Measurements from ENCODE around the gene DPP10.
"Not testable (repeated sequence)": the region's sequence is repeated elsewhere in the genome, so short reads cannot be mapped to it uniquely, and the experiment has no call there.

The DPP10 gene

DNA sequence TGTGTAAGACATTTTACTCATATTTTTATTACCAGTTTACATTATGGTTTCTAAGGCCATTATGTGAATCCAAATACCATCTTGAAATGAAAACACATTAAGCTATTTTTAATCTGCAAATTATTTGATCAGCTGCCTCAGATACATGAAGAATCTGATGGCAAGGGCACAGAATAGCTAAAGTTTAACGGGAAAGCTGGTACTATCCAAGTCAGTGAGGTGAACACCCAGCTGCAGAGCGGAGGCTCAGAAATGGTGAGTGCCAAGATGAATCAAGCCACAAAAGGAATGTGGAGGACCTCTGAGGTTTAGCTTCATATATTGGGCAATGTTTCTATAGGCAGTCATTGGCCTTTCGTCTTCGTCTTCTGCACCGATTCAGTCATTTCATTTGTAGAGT is 75.1 kb downstream of the DPP10 start:
- H3K27me3 ChIP-seq (ENCODE audit: low read depth, low read length): no peaks in the 10 kb centered on the region
- H3K27ac ChIP-seq (ENCODE audit: low read length): no peak overlapping the region
- H3K9me3 ChIP-seq (ENCODE audit: control insufficient read depth in 1 of 2, low read length in 2 of 2): no peaks in the 10 kb centered on the region
- no peaks in the 10 kb centered on the region for H3K4me1 ChIP-seq (ENCODE audit: control insufficient read depth in 1 of 2, insufficient read depth in 2 of 2, low read length in 2 of 2)
- H3K36me3 ChIP-seq (ENCODE audit: control insufficient read depth in 1 of 2, insufficient read depth in 2 of 2, low read length in 2 of 2): no peaks in the 10 kb centered on the region
- no peak overlapping the region for H3K4me3 ChIP-seq (ENCODE audit: low read depth in 1 of 2, low read length in 2 of 2)

DNA sequence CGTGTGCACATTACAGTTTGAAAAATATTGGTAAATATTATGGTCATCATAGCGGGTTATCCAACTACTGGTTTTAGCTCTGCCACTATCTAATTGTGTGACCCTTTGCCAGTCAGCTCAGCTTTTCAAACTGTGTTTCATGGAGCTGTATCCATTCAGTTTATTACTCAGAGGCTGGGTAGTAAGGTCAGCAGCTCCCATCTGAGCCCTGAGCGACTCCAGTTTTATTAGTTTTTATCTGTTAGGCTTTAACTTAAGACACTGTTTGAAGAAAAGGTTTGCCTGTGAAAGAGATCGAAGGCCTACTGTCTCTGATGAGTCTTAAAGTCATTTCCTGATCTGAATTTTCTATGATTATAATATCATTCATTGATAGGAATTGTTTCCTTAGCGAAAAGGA is 76.3 kb downstream of the DPP10 start:
- Histone ChIP-seq H3K9me3 (ENCODE audit: control insufficient read depth in 1 of 2, low read length in 2 of 2) (no peaks in the 10 kb centered on the region), H3K27ac (ENCODE audit: low read length) (no peak overlapping the region), H3K4me1 (ENCODE audit: control insufficient read depth in 1 of 2, insufficient read depth in 2 of 2, low read length in 2 of 2) (no peaks in the 10 kb centered on the region), H3K27me3 (ENCODE audit: low read depth, low read length) (no peaks in the 10 kb centered on the region), H3K36me3 (ENCODE audit: control insufficient read depth in 1 of 2, insufficient read depth in 2 of 2, low read length in 2 of 2) (no peaks in the 10 kb centered on the region), H3K4me3 (ENCODE audit: low read depth in 1 of 2, low read length in 2 of 2) (no peak overlapping the region)

DNA sequence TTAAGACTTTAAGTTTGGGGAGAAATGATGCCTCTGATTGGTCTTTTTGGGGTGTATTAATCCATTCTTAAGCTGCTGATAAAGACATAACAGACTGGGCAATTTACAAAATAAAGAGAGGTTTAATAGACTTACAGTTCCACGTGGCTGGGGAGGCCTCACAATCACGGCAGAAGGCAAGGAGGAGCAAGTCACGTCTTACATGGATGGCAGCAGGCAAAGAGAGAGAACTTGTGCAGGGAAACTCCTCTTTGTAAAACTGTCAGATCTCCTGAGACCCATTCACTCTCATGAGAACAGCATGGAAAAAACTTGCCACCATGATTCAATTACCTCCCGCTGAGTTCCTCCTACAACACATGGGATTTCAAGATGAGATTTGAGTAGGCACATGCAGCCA is 80.2 kb downstream of the DPP10 start:
- H3K9me3 ChIP-seq (ENCODE audit: control insufficient read depth in 1 of 2, low read length in 2 of 2); H3K27ac ChIP-seq (ENCODE audit: low read length); H3K4me1 ChIP-seq (ENCODE audit: control insufficient read depth in 1 of 2, insufficient read depth in 2 of 2, low read length in 2 of 2); H3K27me3 ChIP-seq (ENCODE audit: low read depth, low read length); H3K36me3 ChIP-seq (ENCODE audit: control insufficient read depth in 1 of 2, insufficient read depth in 2 of 2, low read length in 2 of 2); H3K4me3 ChIP-seq (ENCODE audit: low read depth in 1 of 2, low read length in 2 of 2): not testable (repeated sequence)

DNA sequence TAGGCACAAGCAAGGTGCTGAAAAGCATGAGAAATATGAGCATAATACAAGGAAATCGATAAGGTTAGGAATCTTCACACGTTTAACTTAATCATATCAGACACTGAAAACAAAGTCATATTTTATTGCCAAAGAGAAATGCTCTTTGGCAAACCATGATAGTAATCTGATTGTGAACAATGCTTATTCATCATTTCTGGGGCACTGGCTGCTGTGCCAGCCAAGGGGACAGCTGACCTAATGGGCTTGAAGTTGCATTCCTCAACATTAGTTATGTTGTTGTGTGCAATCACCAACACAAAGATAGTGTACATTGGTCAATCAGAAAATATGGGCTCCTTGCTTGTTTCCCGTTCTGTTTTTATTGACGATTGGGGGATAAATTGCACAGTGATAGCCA is 83.5 kb downstream of the DPP10 start:
- no peak overlapping the region for H3K27ac ChIP-seq (ENCODE audit: low read length)
- no peaks in the 10 kb centered on the region for H3K27me3 ChIP-seq (ENCODE audit: low read depth, low read length)
- H3K4me1 ChIP-seq (ENCODE audit: control insufficient read depth in 1 of 2, insufficient read depth in 2 of 2, low read length in 2 of 2): no peaks in the 10 kb centered on the region
- no peaks in the 10 kb centered on the region for H3K9me3 ChIP-seq (ENCODE audit: control insufficient read depth in 1 of 2, low read length in 2 of 2)
- H3K4me3 ChIP-seq (ENCODE audit: low read depth in 1 of 2, low read length in 2 of 2): no peak overlapping the region
- no peaks in the 10 kb centered on the region for H3K36me3 ChIP-seq (ENCODE audit: control insufficient read depth in 1 of 2, insufficient read depth in 2 of 2, low read length in 2 of 2)

DNA sequence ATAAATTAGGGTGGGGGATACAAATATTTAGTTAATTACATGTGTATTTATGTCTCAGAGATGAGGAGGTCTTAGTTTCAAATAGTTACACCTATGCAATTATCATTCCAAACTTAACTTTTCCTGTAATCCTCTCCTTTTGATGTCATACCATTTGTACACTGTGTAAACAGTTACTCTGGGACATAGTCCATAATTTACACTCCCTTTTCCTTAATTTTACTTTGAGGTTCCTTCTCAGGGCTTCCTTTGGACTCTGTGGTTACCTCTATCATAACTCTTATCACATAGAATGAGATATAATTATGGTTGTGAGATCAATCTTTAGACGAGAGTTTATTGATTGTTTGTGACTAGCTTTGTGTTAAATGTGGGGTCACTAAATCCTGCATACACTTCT is 84.4 kb downstream of the DPP10 start:
- no peaks in the 10 kb centered on the region for H3K27me3 ChIP-seq (ENCODE audit: low read depth, low read length)
- no peaks in the 10 kb centered on the region for H3K4me1 ChIP-seq (ENCODE audit: control insufficient read depth in 1 of 2, insufficient read depth in 2 of 2, low read length in 2 of 2)
- no peaks in the 10 kb centered on the region for H3K36me3 ChIP-seq (ENCODE audit: control insufficient read depth in 1 of 2, insufficient read depth in 2 of 2, low read length in 2 of 2)
- no peak overlapping the region for H3K4me3 ChIP-seq (ENCODE audit: low read depth in 1 of 2, low read length in 2 of 2)
- no peak overlapping the region for H3K27ac ChIP-seq (ENCODE audit: low read length)
- no peaks in the 10 kb centered on the region for H3K9me3 ChIP-seq (ENCODE audit: control insufficient read depth in 1 of 2, low read length in 2 of 2)

DNA sequence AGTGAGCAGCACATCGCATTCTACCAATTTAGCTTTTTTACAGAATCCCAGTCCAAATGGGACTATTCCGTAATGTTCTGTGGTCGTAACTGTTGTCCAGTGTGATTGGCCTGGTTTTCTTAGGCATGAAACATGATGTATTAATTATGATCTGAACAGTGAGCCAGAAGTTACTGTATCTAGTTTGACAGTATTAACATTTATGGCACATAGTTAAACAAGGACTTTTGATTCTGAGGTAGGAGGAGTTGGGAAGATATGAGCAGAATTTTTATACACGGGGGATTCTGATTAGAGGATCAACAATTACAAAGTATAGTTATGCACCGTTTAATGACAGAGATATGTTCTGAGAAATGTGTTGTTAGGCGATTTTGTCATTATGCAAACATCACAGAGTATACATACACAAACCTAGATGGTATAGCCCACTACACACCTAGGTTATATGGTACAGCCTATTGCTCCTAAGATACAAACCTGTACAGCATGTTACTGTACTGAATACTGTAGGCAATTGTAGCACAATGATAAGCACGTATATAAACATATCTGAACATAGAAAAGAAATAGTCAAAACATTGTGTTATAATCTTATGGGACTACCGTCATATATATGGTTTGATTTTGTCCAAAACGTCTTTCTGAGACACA is 85.0 kb downstream of the DPP10 start:
- no peaks in the 10 kb centered on the region for H3K27me3 ChIP-seq (ENCODE audit: low read depth, low read length)
- H3K27ac ChIP-seq (ENCODE audit: low read length): no peak overlapping the region
- no peaks in the 10 kb centered on the region for H3K36me3 ChIP-seq (ENCODE audit: control insufficient read depth in 1 of 2, insufficient read depth in 2 of 2, low read length in 2 of 2)
- H3K9me3 ChIP-seq (ENCODE audit: control insufficient read depth in 1 of 2, low read length in 2 of 2): no peaks in the 10 kb centered on the region
- no peak overlapping the region for H3K4me3 ChIP-seq (ENCODE audit: low read depth in 1 of 2, low read length in 2 of 2)
- H3K4me1 ChIP-seq (ENCODE audit: control insufficient read depth in 1 of 2, insufficient read depth in 2 of 2, low read length in 2 of 2): no peaks in the 10 kb centered on the region

DNA sequence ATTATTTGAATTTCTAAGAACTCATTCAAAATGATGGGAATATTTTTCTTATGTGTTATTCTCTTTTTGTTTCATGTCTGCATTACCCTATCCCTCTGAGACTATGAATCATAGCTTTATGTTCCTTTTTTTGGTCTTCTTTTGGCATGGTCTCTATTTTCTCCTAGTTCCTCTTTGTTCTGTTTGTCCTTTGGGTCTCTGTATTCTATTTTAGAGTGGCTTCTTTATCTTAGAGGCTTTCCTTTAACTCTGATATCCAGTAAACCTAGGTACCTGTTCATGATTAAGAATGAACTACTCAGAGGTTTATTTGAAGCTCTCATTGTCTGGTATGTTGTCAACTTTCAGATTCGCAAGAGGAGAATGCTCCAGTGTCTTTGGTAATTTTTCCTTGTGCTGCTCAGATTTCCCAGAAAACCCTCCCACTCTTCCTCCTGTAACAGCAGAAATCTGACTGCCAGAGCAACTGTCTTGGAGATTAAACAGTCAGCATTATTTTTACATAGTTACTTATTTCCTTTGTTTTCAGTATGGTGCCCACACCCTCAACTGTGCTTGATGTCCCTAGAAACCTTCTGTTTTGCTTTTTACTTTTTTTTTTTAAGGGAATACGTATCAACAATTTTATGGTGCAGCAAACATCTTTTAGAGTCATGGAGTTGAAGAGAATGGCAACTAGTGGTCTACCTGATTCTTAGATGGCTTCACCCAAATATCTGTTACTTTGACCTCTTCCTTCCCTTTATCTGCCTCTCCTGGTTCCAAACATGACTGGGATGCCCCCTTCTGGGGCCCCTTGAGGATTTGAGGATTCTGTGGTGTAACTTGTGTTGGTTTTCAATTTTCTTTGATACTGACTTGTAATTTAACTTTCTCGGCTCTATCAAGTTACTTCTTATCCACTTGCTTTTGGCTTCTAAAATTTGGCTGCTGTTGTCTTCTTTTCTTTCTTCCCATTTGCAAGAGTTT is 92.0 kb downstream of the DPP10 start:
- Histone ChIP-seq H3K36me3 (ENCODE audit: control insufficient read depth in 1 of 2, insufficient read depth in 2 of 2, low read length in 2 of 2) (no peaks in the 10 kb centered on the region), H3K27ac (ENCODE audit: low read length) (no peak overlapping the region), H3K4me3 (ENCODE audit: low read depth in 1 of 2, low read length in 2 of 2) (no peak overlapping the region), H3K27me3 (ENCODE audit: low read depth, low read length) (no peaks in the 10 kb centered on the region), H3K4me1 (ENCODE audit: control insufficient read depth in 1 of 2, insufficient read depth in 2 of 2, low read length in 2 of 2) (no peaks in the 10 kb centered on the region), H3K9me3 (ENCODE audit: control insufficient read depth in 1 of 2, low read length in 2 of 2) (no peaks in the 10 kb centered on the region)

DNA sequence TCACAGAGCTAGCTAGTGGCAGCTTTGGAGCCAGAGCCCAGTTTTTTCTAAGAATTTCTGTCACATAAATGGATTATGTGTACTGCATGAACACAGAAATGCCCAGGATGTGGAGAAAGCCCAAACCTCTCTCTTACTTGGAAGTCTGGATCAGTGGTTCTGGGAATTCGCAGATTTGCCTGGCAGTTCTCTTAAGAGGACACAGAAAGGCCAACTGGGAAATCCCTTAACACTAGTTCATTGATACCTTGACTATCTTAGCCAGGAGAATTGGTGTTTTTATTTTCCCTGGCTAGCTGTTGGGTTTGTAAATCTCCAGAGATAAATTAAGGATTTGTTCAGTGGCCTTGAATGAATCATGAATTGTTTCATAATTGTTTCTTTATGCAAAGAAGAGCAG is 95.3 kb downstream of the DPP10 start:
- H3K27me3 ChIP-seq (ENCODE audit: low read depth, low read length): no peaks in the 10 kb centered on the region
- H3K4me1 ChIP-seq (ENCODE audit: control insufficient read depth in 1 of 2, insufficient read depth in 2 of 2, low read length in 2 of 2): no peaks in the 10 kb centered on the region
- H3K36me3 ChIP-seq (ENCODE audit: control insufficient read depth in 1 of 2, insufficient read depth in 2 of 2, low read length in 2 of 2): no peaks in the 10 kb centered on the region
- H3K4me3 ChIP-seq (ENCODE audit: low read depth in 1 of 2, low read length in 2 of 2): no peak overlapping the region
- no peaks in the 10 kb centered on the region for H3K9me3 ChIP-seq (ENCODE audit: control insufficient read depth in 1 of 2, low read length in 2 of 2)
- no peak overlapping the region for H3K27ac ChIP-seq (ENCODE audit: low read length)

DNA sequence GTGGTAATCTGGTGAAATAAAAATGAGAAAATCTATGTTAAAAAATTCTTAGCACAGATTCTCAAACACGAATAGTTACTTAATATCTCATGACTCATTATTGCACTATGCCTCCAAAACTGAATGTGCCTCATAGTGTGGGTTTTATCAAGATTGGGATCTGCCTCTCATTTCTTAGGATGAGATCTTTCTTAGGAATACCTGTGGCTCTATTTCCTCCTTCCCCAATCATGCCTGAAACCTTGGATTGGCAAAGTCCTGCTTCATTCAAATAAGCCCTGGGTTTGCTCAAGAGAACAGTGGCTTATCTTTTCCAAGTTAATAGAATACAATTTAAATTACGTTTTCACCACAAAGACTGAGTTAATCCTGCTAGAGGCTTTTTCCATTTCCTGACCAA is 100.3 kb downstream of the DPP10 start:
- no peaks in the 10 kb centered on the region for H3K9me3 ChIP-seq (ENCODE audit: control insufficient read depth in 1 of 2, low read length in 2 of 2)
- H3K36me3 ChIP-seq (ENCODE audit: control insufficient read depth in 1 of 2, insufficient read depth in 2 of 2, low read length in 2 of 2): no peaks in the 10 kb centered on the region
- H3K4me1 ChIP-seq (ENCODE audit: control insufficient read depth in 1 of 2, insufficient read depth in 2 of 2, low read length in 2 of 2): peaks cover 0 to 4% of the 10 kb centered on the region in 2 donors
- no peak overlapping the region for H3K4me3 ChIP-seq (ENCODE audit: low read depth in 1 of 2, low read length in 2 of 2)
- H3K27ac ChIP-seq (ENCODE audit: low read length): peak overlapping the region; percentile 30
- H3K27me3 ChIP-seq (ENCODE audit: low read depth, low read length): no peaks in the 10 kb centered on the region

DNA sequence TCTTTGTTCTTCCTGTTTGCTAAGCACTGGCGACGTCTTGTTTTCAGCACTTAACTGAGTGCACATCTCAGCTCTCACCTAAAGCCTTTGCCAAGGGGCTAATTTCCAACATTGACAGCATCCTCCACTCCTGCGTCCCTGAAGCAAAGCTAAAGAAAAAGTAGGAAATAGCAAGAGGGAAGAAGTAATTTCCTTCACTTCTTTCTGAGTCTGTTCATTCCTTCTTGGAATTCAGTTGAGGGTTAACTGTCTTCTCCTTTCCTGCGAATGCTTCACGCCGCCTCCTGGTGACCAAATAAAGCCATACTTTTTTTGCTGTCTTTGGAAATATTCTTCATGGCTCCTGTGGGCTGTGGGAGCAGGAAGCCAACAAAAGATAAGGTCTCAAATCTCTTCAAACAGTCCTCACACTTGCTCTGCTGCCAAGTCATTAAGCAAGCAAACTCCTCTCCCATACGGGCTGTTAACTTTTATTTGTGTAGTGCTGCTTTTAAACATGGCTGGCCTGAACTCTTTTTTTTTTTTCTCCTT is 100.9 kb downstream of the DPP10 start:
- H3K27ac ChIP-seq (ENCODE audit: low read length): peak overlapping the region; percentile 39
- H3K27me3 ChIP-seq (ENCODE audit: low read depth, low read length): no peaks in the 10 kb centered on the region
- peaks cover 0 to 4% of the 10 kb centered on the region in 2 donors for H3K4me1 ChIP-seq (ENCODE audit: control insufficient read depth in 1 of 2, insufficient read depth in 2 of 2, low read length in 2 of 2)

DNA sequence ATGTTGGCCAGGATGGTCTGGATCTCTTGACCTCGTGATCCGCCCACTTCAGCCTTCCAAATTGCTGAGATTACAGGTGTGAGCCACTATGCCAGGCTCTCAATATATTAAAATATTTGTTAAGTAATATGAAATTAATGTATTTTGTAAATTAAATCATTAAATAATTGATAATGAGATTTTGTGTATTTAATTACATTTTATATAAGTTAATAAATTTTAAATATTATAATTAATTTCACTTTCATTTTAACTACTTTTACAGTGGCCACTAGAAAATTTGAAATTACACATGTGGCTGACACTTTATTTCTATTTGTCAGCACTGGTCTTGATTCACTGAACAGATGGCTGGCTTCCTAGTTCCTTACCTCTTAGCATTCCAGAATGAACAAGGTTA is 102.6 kb downstream of the DPP10 start:
- Histone ChIP-seq H3K4me1 (ENCODE audit: control insufficient read depth in 1 of 2, insufficient read depth in 2 of 2, low read length in 2 of 2) (peaks cover 0 to 4% of the 10 kb centered on the region in 2 donors), H3K27me3 (ENCODE audit: low read depth, low read length) (no peaks in the 10 kb centered on the region), H3K27ac (ENCODE audit: low read length) (no peak overlapping the region), H3K36me3 (ENCODE audit: control insufficient read depth in 1 of 2, insufficient read depth in 2 of 2, low read length in 2 of 2) (no peaks in the 10 kb centered on the region), H3K9me3 (ENCODE audit: control insufficient read depth in 1 of 2, low read length in 2 of 2) (no peaks in the 10 kb centered on the region), H3K4me3 (ENCODE audit: low read depth in 1 of 2, low read length in 2 of 2) (no peak overlapping the region)

More for the DNA sequence above, 100.9 kb downstream of the DPP10 start:
- Histone ChIP-seq H3K9me3 (ENCODE audit: control insufficient read depth in 1 of 2, low read length in 2 of 2) (no peaks in the 10 kb centered on the region), H3K36me3 (ENCODE audit: control insufficient read depth in 1 of 2, insufficient read depth in 2 of 2, low read length in 2 of 2) (no peaks in the 10 kb centered on the region), H3K4me3 (ENCODE audit: low read depth in 1 of 2, low read length in 2 of 2) (peak overlapping the region in 1 of 2 donors; percentile 52)
